Measurements from ENCODE around the gene LRRC53.

GRCh38 chr1:74508449-74508848, 4.0 kb downstream of the LRRC53 start:
- TF ChIP-seq, protein P1, sequence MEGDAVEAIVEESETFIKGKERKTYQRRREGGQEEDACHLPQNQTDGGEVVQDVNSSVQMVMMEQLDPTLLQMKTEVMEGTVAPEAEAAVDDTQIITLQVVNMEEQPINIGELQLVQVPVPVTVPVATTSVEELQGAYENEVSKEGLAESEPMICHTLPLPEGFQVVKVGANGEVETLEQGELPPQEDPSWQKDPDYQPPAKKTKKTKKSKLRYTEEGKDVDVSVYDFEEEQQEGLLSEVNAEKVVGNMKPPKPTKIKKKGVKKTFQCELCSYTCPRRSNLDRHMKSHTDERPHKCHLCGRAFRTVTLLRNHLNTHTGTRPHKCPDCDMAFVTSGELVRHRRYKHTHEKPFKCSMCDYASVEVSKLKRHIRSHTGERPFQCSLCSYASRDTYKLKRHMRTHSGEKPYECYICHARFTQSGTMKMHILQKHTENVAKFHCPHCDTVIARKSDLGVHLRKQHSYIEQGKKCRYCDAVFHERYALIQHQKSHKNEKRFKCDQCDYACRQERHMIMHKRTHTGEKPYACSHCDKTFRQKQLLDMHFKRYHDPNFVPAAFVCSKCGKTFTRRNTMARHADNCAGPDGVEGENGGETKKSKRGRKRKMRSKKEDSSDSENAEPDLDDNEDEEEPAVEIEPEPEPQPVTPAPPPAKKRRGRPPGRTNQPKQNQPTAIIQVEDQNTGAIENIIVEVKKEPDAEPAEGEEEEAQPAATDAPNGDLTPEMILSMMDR (IDR thresholded peaks at IDR 0.05): no peak
- no peak for TF ChIP-seq POLR2A (IDR thresholded peaks at IDR 0.05)

Data from Peyer's patch (tissue), 4 donors.